Superior temporal gyrus (tissue), 1 donor: ENCODE results near the gene GRB2.
"Not testable (repeated sequence)": the region's sequence is repeated elsewhere in the genome, so short reads cannot be mapped to it uniquely, and the experiment has no call there.

Experiments
- DNase-seq: peaks from one replicate; pipeline ENCODE4 v3.0.0-alpha.2; 2016; ENCODE audit errors: extremely low spot score

GRB2 gene

GRCh38 chr17:75405365-75406221 is at the start of gene GRB2:
TSS of gene GRB2 (minus strand) at chr17:75405678. CDS start at chr17:75393628, 12,050 bp downstream.
- peak; percentile 94 for DNase-seq

- not testable (repeated sequence) for DNase-seq
Observed at GRCh38 chr17:75454672-75455071, 49.2 kb upstream of the GRB2 start.

GRCh38 chr17:75454193-75454592 is 48.7 kb upstream of the GRB2 start:
- no peak for DNase-seq

- DNase-seq: no peak
Observed at GRCh38 chr17:75450270-75450669, 44.8 kb upstream of the GRB2 start.

GRCh38 chr17:75447951-75448856 is 42.7 kb upstream of the GRB2 start:
- DNase-seq: no peak

- DNase-seq: not testable (repeated sequence)
Observed at GRCh38 chr17:75445896-75446295, 40.4 kb upstream of the GRB2 start.

GRCh38 chr17:75445296-75445695 is 39.8 kb upstream of the GRB2 start:
- no peak for DNase-seq

- DNase-seq: no peak
Observed at GRCh38 chr17:75442168-75443103, 37.0 kb upstream of the GRB2 start.

- no peak for DNase-seq
Observed at GRCh38 chr17:75440738-75441448, 35.4 kb upstream of the GRB2 start.

- DNase-seq: no peak
Observed at GRCh38 chr17:75439287-75439686, 33.8 kb upstream of the GRB2 start.

GRCh38 chr17:75437404-75437803 is 31.9 kb upstream of the GRB2 start:
- DNase-seq: not testable (repeated sequence)

GRCh38 chr17:75434433-75434832 is 29.0 kb upstream of the GRB2 start:
- DNase-seq: not testable (repeated sequence)

GRCh38 chr17:75433218-75433783 is 27.8 kb upstream of the GRB2 start:
- no peak for DNase-seq

GRCh38 chr17:75430159-75430974 is 24.9 kb upstream of the GRB2 start:
- no peak for DNase-seq

- DNase-seq: peak; percentile 71
Observed at GRCh38 chr17:75428543-75429469, 23.3 kb upstream of the GRB2 start.

GRCh38 chr17:75418531-75418930 is 13.1 kb upstream of the GRB2 start:
- DNase-seq: no peak

GRCh38 chr17:75417054-75417580 is 11.6 kb upstream of the GRB2 start:
- no peak for DNase-seq

GRCh38 chr17:75416006-75416405 is 10.5 kb upstream of the GRB2 start:
- DNase-seq: no peak
